ENCODE results near the gene SEZ6L.

GRCh38 chr22:26308467-26308866, 139.2 kb downstream of the SEZ6L start:
- no peak for TF ChIP-seq EZH2 (IDR thresholded peaks at IDR 0.05; ENCODE audit: borderline replicate concordance, low read length)
- no peak for TF ChIP-seq CTCF (IDR thresholded peaks at IDR 0.05; ENCODE audit: low read length)
